ENCODE data around the gene NEDD4.

DNA sequence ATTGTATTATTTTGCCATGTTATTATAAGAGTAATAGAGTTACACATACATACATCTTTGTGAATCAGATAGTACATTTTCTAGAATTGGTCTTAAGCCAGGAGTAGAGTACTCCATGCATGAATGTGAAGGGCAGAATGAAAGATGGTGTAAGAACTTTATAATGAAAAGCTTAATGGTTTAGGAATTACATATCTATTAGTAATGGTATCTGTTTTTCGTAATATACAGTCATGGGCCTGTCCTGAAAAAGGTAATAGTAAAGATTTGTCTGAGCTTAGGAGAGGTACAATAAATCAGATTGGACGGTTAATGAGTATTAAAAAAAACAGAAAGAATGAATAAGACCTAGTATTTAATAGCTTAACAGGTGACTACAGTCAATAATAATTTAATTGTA lies 132.3 kb downstream of the NEDD4 start:
- TF ChIP-seq, protein P1, sequence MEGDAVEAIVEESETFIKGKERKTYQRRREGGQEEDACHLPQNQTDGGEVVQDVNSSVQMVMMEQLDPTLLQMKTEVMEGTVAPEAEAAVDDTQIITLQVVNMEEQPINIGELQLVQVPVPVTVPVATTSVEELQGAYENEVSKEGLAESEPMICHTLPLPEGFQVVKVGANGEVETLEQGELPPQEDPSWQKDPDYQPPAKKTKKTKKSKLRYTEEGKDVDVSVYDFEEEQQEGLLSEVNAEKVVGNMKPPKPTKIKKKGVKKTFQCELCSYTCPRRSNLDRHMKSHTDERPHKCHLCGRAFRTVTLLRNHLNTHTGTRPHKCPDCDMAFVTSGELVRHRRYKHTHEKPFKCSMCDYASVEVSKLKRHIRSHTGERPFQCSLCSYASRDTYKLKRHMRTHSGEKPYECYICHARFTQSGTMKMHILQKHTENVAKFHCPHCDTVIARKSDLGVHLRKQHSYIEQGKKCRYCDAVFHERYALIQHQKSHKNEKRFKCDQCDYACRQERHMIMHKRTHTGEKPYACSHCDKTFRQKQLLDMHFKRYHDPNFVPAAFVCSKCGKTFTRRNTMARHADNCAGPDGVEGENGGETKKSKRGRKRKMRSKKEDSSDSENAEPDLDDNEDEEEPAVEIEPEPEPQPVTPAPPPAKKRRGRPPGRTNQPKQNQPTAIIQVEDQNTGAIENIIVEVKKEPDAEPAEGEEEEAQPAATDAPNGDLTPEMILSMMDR (IDR thresholded peaks at IDR 0.05; ENCODE audit: low read length) = no peak
- no peak for TF ChIP-seq EZH2 (IDR thresholded peaks at IDR 0.05; ENCODE audit: borderline replicate concordance, low read length)

All from OCI-LY1 (cell line).